T-helper 17 cell (primary cell): ENCODE results near the gene ABHD4. TPM values are rescaled to one million over a fixed set of nuclear protein-coding genes. Genes with fewer than 3 reads are reported as not detected.
A peak's percentile ranks its signal among the peaks of the same experiment; 100 is the strongest.

Experiments used
- ATAC-seq: fragments of 150-1000 bp; cut with Tn5 transposase; 2 replicates; pipeline ENCODE4 v1.10.0; 2021; ENCODE audit warnings: mild to moderate bottlenecking, moderate library complexity
- DNase-seq, 3 donors: peaks; one replicate each; pipeline versions ENCODE4 v3.0.0 to v3.0.0-alpha.2; 2020 to 2021
- H3K9me3 ChIP-seq: one replicate; pipeline ENCODE4 v1.7.0; 2013; ENCODE audit warnings: low read length, mild to moderate bottlenecking; ENCODE audit not compliant: control insufficient read depth, poor library complexity, severe bottlenecking
- H3K27ac Mint-ChIP-seq: one replicate; pipeline ENCODE4 v1.8.0; 2022; ENCODE audit warnings: mild to moderate bottlenecking, moderate library complexity, mixed read lengths
- H3K27me3 Mint-ChIP-seq: one replicate; pipeline ENCODE4 v1.8.0; 2022; ENCODE audit warnings: mixed read lengths
- H3K36me3 Mint-ChIP-seq: one replicate; pipeline ENCODE4 v1.8.0; 2022; ENCODE audit warnings: low read depth, mixed read lengths
- H3K4me1 Mint-ChIP-seq: one replicate; pipeline ENCODE4 v1.8.0; 2022; ENCODE audit warnings: mild to moderate bottlenecking, mixed read lengths
- H3K4me3 Mint-ChIP-seq: one replicate; pipeline ENCODE4 v1.8.0; 2022; ENCODE audit warnings: mild to moderate bottlenecking, moderate library complexity, mixed read lengths
- total RNA-seq, 4 donors: library from RNA in 2 of 4; stranded (reverse) in 2 of 4; gene quantifications; one replicate each; pipeline ENCODE4 v1.2.3 and lab custom pipeline; 2022 to 2026

Gene ABHD4
- total RNA-seq, 2 donors from 2014 or later, result 12.3 to 19.0 TPM

DNA sequence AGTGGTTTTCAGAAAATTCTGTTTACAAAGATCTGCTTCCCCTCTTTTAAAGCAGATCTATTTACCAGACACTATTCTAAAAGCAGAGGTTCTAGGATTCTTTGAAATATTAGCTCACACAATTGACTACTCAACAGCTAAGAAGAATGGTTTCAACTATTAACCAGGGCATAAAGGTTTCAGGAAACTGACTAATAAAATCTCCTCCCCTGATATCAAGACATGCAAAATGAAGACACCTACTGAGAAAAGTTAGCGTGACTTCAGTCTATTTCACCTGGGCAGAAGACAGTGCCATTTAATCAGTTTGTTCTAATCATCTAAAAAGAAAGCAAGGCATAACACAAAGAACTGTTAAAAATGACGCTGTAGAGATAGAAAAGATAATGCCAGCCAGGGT is 31.3 kb upstream of the ABHD4 start:
- peak overlapping the region; percentile 75 for H3K4me3 Mint-ChIP-seq
- no peak for ATAC-seq
- DNase-seq, result no peak

DNA sequence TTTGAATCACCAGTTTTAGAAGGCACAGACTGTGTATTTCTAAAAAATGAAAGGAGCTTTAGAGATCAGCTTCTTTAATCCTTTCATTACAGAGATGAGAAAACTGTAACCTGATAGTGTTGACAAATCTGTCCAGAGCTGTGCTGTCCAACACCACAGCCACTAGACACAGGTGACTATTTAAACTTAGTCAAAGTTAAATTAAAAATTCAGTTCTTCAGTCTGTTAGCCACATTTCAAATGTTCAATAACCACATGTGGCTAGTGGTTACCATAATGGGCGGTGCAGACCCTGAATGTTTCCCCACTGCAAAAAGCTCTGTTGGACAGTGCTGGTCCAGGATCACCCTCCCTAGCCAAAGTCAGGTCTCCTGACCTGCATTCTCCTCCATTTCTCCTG is 30.7 kb upstream of the ABHD4 start:
- no peak for DNase-seq
- H3K36me3 Mint-ChIP-seq, result peaks cover 3% of the 10 kb centered on the region

More for the DNA sequence above, 31.3 kb upstream of the ABHD4 start:
- Mint-ChIP-seq H3K27ac (peak overlapping the region; percentile 100), H3K36me3 (peaks cover 3% of the 10 kb centered on the region), H3K4me1 (peaks cover 65% of the 10 kb centered on the region), H3K27me3 (no peaks in the 10 kb centered on the region)
- H3K9me3 ChIP-seq, result no peaks in the 10 kb centered on the region

GRCh38 chr14:22569106-22569736 is 28.9 kb upstream of the ABHD4 start:
- H3K9me3 ChIP-seq, result no peaks in the 10 kb centered on the region
- Mint-ChIP-seq H3K27ac (peak overlapping the region; percentile 100), H3K27me3 (no peaks in the 10 kb centered on the region), H3K4me3 (peak overlapping the region; percentile 84), H3K4me1 (peaks cover 51% of the 10 kb centered on the region), H3K36me3 (peaks cover 3% of the 10 kb centered on the region)
- ATAC-seq (no peak), DNase-seq (no peak)

More for the DNA sequence above, 30.7 kb upstream of the ABHD4 start:
- no peaks in the 10 kb centered on the region for H3K9me3 ChIP-seq
- ATAC-seq, result no peak
- Mint-ChIP-seq H3K27ac (peak overlapping the region; percentile 100), H3K4me1 (peaks cover 62% of the 10 kb centered on the region), H3K4me3 (peak overlapping the region; percentile 75), H3K27me3 (no peaks in the 10 kb centered on the region)

GRCh38 chr14:22569737-22570131 is 28.4 kb upstream of the ABHD4 start:
- H3K4me1 Mint-ChIP-seq, result peaks cover 46% of the 10 kb centered on the region
- H3K27me3 Mint-ChIP-seq, result no peaks in the 10 kb centered on the region
- H3K27ac Mint-ChIP-seq, result peak overlapping the region; percentile 100
- no peak for DNase-seq
- ATAC-seq, result peak; percentile 14
- peak overlapping the region; percentile 84 for H3K4me3 Mint-ChIP-seq
- peaks cover under 1% of the 10 kb centered on the region for H3K36me3 Mint-ChIP-seq
- no peaks in the 10 kb centered on the region for H3K9me3 ChIP-seq

- H3K4me3 Mint-ChIP-seq, result peak overlapping the region; percentile 84
- H3K27me3 Mint-ChIP-seq, result no peaks in the 10 kb centered on the region
- H3K36me3 Mint-ChIP-seq, result no peaks in the 10 kb centered on the region
- H3K4me1 Mint-ChIP-seq, result peaks cover 40% of the 10 kb centered on the region
- DNase-seq (peak; percentile 53 to 75 (median 72)), ATAC-seq (peak; percentile 87)
- peak overlapping the region; percentile 100 for H3K27ac Mint-ChIP-seq
- no peaks in the 10 kb centered on the region for H3K9me3 ChIP-seq
Measured at GRCh38 chr14:22570132-22570949, 27.8 kb upstream of the ABHD4 start.

- H3K27me3 Mint-ChIP-seq, result no peaks in the 10 kb centered on the region
- H3K36me3 Mint-ChIP-seq, result no peaks in the 10 kb centered on the region
- peaks cover 33% of the 10 kb centered on the region for H3K4me1 Mint-ChIP-seq
- ATAC-seq (no peak), DNase-seq (no peak)
- H3K27ac Mint-ChIP-seq, result no peak overlapping the region
- H3K4me3 Mint-ChIP-seq, result no peak overlapping the region
- H3K9me3 ChIP-seq, result no peaks in the 10 kb centered on the region
Measured at GRCh38 chr14:22572562-22573058, 25.5 kb upstream of the ABHD4 start.

GRCh38 chr14:22573804-22574203 is 24.3 kb upstream of the ABHD4 start:
- no peak for DNase-seq
- no peaks in the 10 kb centered on the region for H3K9me3 ChIP-seq
- H3K4me1 Mint-ChIP-seq, result peaks cover 26% of the 10 kb centered on the region
- H3K27me3 Mint-ChIP-seq, result no peaks in the 10 kb centered on the region
- no peak for ATAC-seq
- H3K4me3 Mint-ChIP-seq, result no peak overlapping the region
- no peaks in the 10 kb centered on the region for H3K36me3 Mint-ChIP-seq
- no peak overlapping the region for H3K27ac Mint-ChIP-seq

- peak overlapping the region; percentile 83 for H3K27ac Mint-ChIP-seq
- peaks cover 25% of the 10 kb centered on the region for H3K4me1 Mint-ChIP-seq
- H3K27me3 Mint-ChIP-seq, result no peaks in the 10 kb centered on the region
- ATAC-seq (no peak), DNase-seq (no peak)
- no peaks in the 10 kb centered on the region for H3K36me3 Mint-ChIP-seq
- no peaks in the 10 kb centered on the region for H3K9me3 ChIP-seq
- peak overlapping the region; percentile 28 for H3K4me3 Mint-ChIP-seq
Measured at GRCh38 chr14:22577334-22577908, 20.7 kb upstream of the ABHD4 start.

DNA sequence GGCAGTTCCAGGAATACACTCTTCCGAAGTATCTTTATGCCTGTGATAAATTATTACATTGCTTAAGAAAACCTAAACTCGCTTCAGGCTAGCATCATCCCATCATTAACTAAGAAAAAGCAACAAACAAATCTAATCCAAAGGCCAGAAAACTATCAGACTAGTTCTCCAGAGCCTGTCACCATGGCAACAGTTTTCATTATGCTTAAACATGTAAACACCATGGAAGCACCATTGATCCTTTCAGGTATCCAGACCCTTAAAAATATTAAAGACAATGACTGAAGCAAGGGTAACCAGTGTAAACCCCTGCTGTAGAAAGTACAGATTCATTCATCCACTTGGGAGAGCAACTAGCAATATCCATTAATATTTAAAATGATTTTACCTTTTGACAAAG is 18.9 kb upstream of the ABHD4 start:
- ATAC-seq, result no peak
- peak overlapping the region; percentile 33 for H3K4me3 Mint-ChIP-seq
- H3K36me3 Mint-ChIP-seq, result no peaks in the 10 kb centered on the region
- H3K27me3 Mint-ChIP-seq, result no peaks in the 10 kb centered on the region
- DNase-seq, result no peak
- H3K27ac Mint-ChIP-seq, result peak overlapping the region; percentile 73
- H3K9me3 ChIP-seq, result no peaks in the 10 kb centered on the region
- peaks cover 39% of the 10 kb centered on the region for H3K4me1 Mint-ChIP-seq

DNA sequence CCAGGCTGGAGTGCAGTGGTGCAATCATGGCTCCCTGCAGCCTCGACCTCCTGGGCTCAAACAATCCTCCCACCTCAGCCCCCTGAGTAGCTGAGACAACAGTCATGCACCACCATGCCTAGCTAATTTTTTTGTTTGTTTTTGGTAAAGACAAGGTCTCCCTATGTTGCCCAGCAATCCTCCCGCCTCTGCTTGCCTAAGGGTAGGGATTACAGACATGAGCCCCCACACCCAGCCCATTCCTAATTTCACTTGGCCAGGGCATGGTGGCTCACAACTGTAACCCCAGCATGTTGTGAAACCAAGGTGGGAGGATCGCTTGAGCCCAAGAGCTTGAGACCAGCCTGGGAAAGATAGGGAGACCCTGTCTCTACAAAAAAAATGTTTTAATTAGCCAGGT is 18.2 kb upstream of the ABHD4 start:
- Mint-ChIP-seq H3K36me3 (no peaks in the 10 kb centered on the region), H3K27me3 (no peaks in the 10 kb centered on the region), H3K4me1 (peaks cover 46% of the 10 kb centered on the region), H3K27ac (peak overlapping the region; percentile 73), H3K4me3 (no peak overlapping the region)
- no peaks in the 10 kb centered on the region for H3K9me3 ChIP-seq
- ATAC-seq (no peak), DNase-seq (no peak)

DNA sequence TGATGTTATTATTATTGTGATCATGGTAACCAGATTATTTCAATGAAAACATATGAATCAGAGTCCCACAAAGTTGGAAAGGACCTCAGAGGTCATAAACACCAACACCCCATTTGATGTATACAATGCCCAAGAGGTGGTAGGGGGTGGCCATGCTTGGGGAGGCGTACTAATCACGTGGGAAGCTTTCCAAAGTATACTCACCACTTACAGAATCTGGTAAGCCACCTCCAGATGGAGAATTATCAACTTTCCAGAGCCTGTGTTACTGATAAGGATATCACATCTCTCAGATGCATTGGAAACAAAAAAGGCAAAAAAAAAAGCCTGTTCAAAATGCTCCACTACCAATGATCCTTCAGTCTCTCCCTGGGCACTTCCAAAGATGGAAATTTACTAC is 17.5 kb upstream of the ABHD4 start:
- no peak for ATAC-seq
- no peaks in the 10 kb centered on the region for H3K9me3 ChIP-seq
- peaks cover 53% of the 10 kb centered on the region for H3K4me1 Mint-ChIP-seq
- DNase-seq, result no peak
- peak overlapping the region; percentile 73 for H3K27ac Mint-ChIP-seq
- H3K4me3 Mint-ChIP-seq, result no peak overlapping the region
- H3K36me3 Mint-ChIP-seq, result peaks cover 1% of the 10 kb centered on the region
- H3K27me3 Mint-ChIP-seq, result no peaks in the 10 kb centered on the region

- peaks cover 62% of the 10 kb centered on the region for H3K4me1 Mint-ChIP-seq
- ATAC-seq (no peak), DNase-seq (no peak)
- no peaks in the 10 kb centered on the region for H3K27me3 Mint-ChIP-seq
- H3K27ac Mint-ChIP-seq, result peak overlapping the region; percentile 98
- H3K36me3 Mint-ChIP-seq, result peaks cover 4% of the 10 kb centered on the region
- no peaks in the 10 kb centered on the region for H3K9me3 ChIP-seq
- H3K4me3 Mint-ChIP-seq, result peak overlapping the region; percentile 60
Measured at GRCh38 chr14:22583994-22584393, 14.1 kb upstream of the ABHD4 start.

DNA sequence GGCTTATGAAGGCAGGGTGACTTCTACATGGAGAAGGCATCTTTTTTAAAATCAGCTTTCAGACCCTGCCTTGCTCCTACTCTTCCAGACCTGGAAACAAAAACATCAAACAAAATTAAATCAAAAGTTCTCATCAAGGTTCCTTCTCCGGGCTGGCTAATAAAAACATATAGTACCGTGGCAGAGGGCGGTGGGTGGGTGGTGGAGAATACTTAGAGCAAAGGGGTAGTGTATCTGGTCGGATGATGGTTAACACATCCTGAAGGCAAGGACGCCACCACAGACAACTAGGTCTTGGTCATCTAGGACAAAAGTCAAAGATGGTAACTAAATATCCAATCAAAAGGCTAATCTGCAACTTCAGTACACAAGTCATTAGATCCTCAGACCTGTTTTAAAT is 10.9 kb upstream of the ABHD4 start:
- H3K27ac Mint-ChIP-seq, result peak overlapping the region; percentile 98
- H3K27me3 Mint-ChIP-seq, result no peaks in the 10 kb centered on the region
- peaks cover 62% of the 10 kb centered on the region for H3K4me1 Mint-ChIP-seq
- H3K9me3 ChIP-seq, result no peaks in the 10 kb centered on the region
- DNase-seq, result no peak
- peaks cover 4% of the 10 kb centered on the region for H3K36me3 Mint-ChIP-seq
- peak overlapping the region; percentile 56 for H3K4me3 Mint-ChIP-seq
- ATAC-seq, result no peak
